ENCODE results near the gene C10orf105. TPM values are rescaled to one million over a fixed set of nuclear protein-coding genes. Genes with fewer than 3 reads are reported as not detected.

C10orf105 gene
- total RNA-seq, 1 donor from 2014 or later, result not detected

DNA sequence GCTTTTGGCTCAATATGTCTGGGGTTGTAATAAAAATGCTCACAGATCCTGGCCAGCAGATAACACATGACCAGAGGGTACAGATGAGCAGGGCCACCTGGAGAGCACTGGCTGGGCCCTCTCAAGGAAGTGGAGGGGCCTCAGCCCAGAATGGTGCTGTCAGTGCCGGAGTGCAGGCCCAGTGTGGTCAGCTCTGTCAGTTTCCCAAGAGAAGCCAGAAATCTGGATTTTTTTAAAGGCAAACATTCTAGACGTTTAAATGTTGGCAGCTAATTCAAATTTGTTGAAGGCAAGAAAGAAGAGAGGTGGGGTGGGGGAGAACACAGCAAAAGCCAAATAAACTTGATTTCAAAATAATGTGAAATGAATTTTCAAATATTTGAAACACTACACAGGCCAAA is 2.0 kb downstream of the C10orf105 start:
- H3K4me1 Mint-ChIP-seq (ENCODE audit: low read depth, unreplicated experiment), result peaks cover 7% of the 10 kb centered on the region
- H3K36me3 Mint-ChIP-seq (ENCODE audit: unreplicated experiment), result peaks cover 7% of the 10 kb centered on the region
- H3K4me3 Mint-ChIP-seq (ENCODE audit: unreplicated experiment), result no peak overlapping the region
- DNase-seq, result no peak
- H3K9me3 Mint-ChIP-seq (ENCODE audit: unreplicated experiment), result no peaks in the 10 kb centered on the region
- H3K27me3 Mint-ChIP-seq (ENCODE audit: unreplicated experiment), result peaks cover 9% of the 10 kb centered on the region
- H3K27ac Mint-ChIP-seq (ENCODE audit: unreplicated experiment), result no peak overlapping the region
- TF ChIP-seq, protein P1, sequence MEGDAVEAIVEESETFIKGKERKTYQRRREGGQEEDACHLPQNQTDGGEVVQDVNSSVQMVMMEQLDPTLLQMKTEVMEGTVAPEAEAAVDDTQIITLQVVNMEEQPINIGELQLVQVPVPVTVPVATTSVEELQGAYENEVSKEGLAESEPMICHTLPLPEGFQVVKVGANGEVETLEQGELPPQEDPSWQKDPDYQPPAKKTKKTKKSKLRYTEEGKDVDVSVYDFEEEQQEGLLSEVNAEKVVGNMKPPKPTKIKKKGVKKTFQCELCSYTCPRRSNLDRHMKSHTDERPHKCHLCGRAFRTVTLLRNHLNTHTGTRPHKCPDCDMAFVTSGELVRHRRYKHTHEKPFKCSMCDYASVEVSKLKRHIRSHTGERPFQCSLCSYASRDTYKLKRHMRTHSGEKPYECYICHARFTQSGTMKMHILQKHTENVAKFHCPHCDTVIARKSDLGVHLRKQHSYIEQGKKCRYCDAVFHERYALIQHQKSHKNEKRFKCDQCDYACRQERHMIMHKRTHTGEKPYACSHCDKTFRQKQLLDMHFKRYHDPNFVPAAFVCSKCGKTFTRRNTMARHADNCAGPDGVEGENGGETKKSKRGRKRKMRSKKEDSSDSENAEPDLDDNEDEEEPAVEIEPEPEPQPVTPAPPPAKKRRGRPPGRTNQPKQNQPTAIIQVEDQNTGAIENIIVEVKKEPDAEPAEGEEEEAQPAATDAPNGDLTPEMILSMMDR (IDR thresholded peaks at IDR 0.05; ENCODE audit: partially characterized antibody, unreplicated experiment), result no peak

DNA sequence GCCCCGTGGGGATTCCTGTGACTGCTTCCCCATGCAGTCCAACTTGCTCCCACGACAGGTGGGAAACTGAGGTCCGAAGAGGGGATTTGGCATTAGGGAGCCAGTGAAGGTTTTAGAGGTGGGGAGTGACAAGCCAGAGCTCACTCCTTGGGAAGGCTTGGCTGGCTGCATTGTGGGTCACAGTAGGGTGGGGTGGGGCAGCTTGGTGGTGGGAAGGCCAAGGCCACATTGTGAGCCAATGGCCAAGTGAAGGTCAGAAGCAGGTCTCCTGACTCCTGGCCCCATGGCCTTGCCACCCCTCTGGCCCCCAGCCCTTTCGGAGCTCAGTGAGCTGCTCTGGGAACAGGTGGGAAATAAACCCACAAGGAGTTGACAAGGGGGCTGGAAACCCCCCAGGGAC is 2.5 kb downstream of the C10orf105 start:
- Mint-ChIP-seq H3K27ac (ENCODE audit: unreplicated experiment) (no peak overlapping the region), H3K4me3 (ENCODE audit: unreplicated experiment) (no peak overlapping the region), H3K4me1 (ENCODE audit: low read depth, unreplicated experiment) (peaks cover 7% of the 10 kb centered on the region), H3K27me3 (ENCODE audit: unreplicated experiment) (peaks cover 9% of the 10 kb centered on the region), H3K9me3 (ENCODE audit: unreplicated experiment) (no peaks in the 10 kb centered on the region), H3K36me3 (ENCODE audit: unreplicated experiment) (peaks cover 4% of the 10 kb centered on the region)
- TF ChIP-seq, protein P1 (IDR thresholded peaks at IDR 0.05; ENCODE audit: partially characterized antibody, unreplicated experiment), result no peak
- no peak for DNase-seq

DNA sequence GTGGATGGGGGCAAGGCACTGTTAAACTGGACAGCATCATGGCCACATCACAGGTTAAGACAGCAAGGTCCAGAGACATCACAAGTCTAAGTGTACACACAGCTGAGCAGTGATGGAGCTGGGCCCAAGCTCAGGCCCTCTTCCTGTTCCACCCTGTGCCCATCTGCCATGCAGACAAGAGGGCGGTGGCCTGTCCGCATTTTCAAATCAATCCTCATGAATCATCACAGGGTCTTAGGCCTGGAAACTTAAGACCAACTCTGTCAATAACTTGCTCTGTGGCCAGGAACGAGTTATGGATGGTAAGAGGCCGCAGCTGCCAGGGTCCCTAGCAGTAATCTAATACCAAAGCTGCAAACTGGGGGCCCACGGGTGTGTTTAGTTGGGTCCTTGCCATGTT is 3.2 kb downstream of the C10orf105 start:
- Mint-ChIP-seq H3K27ac (ENCODE audit: unreplicated experiment) (no peak overlapping the region), H3K36me3 (ENCODE audit: unreplicated experiment) (no peaks in the 10 kb centered on the region), H3K4me1 (ENCODE audit: low read depth, unreplicated experiment) (peaks cover 12% of the 10 kb centered on the region), H3K9me3 (ENCODE audit: unreplicated experiment) (no peaks in the 10 kb centered on the region), H3K4me3 (ENCODE audit: unreplicated experiment) (no peak overlapping the region), H3K27me3 (ENCODE audit: unreplicated experiment) (peaks cover 6% of the 10 kb centered on the region)
- no peak for DNase-seq
- TF ChIP-seq, protein P1 (IDR thresholded peaks at IDR 0.05; ENCODE audit: partially characterized antibody, unreplicated experiment), result no peak

DNA sequence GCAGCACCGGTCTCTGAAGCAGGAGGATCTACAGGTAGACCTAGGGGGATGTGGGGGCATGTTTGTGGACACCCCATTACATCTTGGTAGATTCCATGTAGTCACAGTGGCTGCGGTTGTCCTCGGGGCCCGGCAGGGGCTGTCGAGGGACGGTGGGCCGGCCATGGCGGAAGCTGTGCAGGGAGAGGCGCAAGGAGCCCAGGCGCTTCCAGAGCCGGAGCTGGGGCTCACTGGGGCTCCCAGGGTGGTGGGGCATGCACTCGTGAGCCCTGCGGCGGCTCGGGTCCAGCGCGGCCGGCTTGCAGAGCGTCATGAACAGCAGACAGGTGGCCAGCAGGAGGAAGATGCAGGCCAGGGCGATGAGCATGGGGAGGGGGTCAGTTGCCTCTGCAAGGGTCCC is 3.7 kb downstream of the C10orf105 start:
- H3K36me3 Mint-ChIP-seq (ENCODE audit: unreplicated experiment), result no peaks in the 10 kb centered on the region
- H3K4me1 Mint-ChIP-seq (ENCODE audit: low read depth, unreplicated experiment), result peaks cover 12% of the 10 kb centered on the region
- peaks cover 6% of the 10 kb centered on the region for H3K27me3 Mint-ChIP-seq (ENCODE audit: unreplicated experiment)
- no peak overlapping the region for H3K27ac Mint-ChIP-seq (ENCODE audit: unreplicated experiment)
- H3K4me3 Mint-ChIP-seq (ENCODE audit: unreplicated experiment), result no peak overlapping the region
- DNase-seq, result no peak
- no peaks in the 10 kb centered on the region for H3K9me3 Mint-ChIP-seq (ENCODE audit: unreplicated experiment)
- TF ChIP-seq, protein P1 (IDR thresholded peaks at IDR 0.05; ENCODE audit: partially characterized antibody, unreplicated experiment), result no peak

GRCh38 chr10:71715026-71715425 is 4.6 kb downstream of the C10orf105 start:
- no peak overlapping the region for H3K4me3 Mint-ChIP-seq (ENCODE audit: unreplicated experiment)
- H3K36me3 Mint-ChIP-seq (ENCODE audit: unreplicated experiment), result no peaks in the 10 kb centered on the region
- peaks cover 3% of the 10 kb centered on the region for H3K27me3 Mint-ChIP-seq (ENCODE audit: unreplicated experiment)
- H3K4me1 Mint-ChIP-seq (ENCODE audit: low read depth, unreplicated experiment), result peaks cover 12% of the 10 kb centered on the region
- H3K27ac Mint-ChIP-seq (ENCODE audit: unreplicated experiment), result no peak overlapping the region
- TF ChIP-seq, protein P1 (IDR thresholded peaks at IDR 0.05; ENCODE audit: partially characterized antibody, unreplicated experiment), result no peak
- no peak for DNase-seq
- H3K9me3 Mint-ChIP-seq (ENCODE audit: unreplicated experiment), result no peaks in the 10 kb centered on the region
